ENCODE results near the gene PC.

Gene PC

DNA sequence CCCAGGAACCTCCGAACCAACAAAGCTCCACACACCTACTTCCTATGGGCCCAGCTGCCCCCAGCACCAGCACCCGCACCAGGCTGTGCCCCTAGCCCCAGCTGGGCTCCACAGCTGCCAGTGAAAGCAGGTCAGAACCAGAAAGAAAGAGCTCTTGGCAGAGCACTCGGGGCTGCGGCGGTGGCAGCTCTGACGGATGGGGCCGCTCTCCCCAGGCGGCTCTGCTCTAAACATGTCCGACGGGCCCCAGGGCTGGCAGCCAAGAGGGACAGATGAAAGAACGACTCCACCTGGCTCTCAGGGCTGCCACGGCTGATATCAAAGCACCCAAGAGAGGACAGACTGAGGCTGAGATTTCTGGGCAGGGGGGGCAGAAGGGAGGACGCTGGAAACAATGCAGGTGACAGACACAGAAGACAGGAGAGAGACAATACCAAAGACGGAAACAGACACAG is 75.6 kb downstream of the PC start:
- no peak for DNase-seq

DNA sequence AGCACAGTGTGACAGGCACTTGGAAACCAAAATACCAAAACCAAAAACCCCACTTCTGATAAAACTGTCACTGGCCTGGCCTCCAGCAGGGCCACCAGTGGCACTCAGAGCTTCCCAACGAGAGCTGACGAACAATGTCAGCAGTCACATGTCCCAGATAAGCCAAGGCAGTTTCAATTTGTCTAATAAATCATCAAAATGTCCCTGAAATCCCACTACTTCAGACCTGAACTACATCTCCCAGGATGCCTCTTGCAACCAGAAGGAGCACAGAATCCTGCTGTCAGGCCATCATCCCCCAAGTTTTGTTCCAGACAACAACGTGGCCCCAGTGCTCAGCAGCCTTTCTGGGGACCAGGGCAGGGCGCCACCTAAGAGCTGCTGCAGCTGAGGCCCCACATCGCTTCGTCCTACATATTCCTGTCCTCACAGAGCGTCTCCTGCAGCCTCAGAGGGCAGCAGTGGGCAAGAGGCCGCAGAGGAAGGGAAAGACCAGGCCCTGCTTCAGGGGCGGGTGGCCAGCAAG is 76.2 kb downstream of the PC start:
- DNase-seq: no peak

DNA sequence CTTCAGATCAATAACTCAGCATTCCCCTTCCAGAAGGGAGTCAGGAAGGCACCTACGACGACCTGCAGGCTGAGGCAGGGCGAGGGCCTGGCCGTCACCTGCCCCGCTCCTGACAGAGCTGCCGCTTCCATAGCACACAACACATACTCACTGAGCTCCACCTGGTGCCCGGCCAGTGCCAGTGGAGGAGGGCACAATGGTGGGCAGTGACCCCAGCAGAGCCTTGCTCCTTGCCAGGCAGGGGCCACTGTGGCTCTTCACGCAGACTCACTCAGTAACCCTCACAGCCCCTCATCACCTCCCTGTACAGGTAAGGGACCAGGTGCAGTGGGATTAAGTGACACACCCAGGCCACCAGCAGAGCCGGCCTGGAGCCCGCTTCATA is 76.7 kb downstream of the PC start:
- no peak for DNase-seq

DNA sequence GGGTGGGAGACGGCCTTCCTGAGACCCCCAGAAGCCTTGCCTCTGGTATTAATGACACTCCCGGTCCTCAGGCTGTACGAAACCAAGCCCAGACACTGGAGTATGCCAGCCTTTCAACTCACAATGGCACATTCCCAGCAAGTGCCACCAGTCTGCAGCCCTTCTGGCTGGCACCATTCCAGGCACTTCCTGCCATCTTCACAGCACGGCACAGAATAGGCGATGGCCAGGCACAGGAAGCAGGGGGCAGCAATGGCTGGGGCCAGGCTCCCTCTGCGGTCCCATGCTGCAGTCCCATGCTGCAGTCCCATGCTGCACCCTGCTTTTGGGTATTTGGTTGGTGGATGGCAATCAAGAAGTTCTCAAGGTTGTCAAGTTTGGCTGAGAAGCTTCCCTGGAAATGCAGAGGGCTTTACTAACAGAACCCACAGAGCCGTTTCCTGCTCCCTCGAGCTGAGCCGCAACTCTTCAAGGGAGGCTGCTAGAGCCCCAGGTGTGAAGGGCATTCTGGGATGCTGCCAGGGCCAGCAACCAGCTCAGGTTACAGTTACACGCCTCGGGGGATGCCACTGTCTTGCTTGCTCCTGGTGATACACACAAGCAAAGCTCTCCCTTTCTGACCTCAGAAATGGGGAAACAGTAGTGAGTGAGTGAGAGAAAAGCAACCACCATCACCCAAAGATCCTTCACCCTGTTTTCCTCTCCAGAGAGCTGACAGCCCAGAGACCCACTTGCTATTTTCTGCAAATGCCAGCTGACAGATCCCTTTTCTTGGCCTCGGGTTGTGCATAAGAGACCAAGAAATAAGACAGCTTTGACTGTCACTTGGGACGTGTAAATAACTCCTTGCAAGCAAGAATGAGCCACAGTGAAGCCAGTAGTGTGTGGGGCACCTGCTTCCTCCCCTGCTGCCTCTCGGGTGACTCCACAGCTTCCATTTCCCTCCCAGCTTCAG is 77.4 kb downstream of the PC start:
- peak; percentile 45 to 57 for DNase-seq

DNA sequence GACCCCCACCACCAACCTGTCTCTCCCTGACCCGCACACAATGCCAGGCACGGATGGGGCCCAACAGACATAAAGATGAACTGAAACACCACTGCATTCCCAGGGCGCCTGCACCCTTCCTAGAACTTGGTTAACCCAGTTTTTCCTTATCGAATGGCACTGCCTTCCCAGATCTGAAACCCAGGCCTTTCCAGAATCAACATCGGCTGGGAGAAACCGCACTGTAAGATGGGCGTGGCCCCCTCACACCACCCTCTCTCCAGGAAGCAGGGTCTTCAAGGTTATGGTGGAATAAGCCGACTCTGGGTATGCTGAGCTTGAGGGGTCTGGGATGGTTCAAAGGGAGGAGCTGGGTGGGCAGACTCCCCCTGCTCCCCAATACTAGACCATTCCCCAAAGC is 78.2 kb downstream of the PC start:
- DNase-seq: no peak

DNA sequence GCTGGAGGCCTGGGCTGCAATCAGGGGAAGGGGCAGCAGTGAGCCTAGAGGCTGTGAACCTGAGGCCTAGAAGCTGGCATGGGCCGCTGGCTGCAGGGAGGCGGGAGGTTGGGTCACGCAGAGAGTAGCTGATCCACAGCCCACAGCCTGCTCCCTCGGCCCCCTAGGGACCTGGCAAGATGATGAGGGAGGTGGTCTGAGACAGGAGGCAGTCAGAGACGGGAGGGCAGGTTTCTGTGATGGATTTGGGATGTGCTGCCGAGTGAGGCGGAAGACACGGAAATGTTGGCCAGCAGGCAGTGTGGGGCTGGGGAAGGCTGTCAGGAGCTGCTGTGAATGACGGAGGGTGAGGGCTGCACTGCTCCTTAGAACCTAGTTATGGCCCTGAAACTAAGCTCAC is 78.6 kb downstream of the PC start:
- no peak for DNase-seq

DNA sequence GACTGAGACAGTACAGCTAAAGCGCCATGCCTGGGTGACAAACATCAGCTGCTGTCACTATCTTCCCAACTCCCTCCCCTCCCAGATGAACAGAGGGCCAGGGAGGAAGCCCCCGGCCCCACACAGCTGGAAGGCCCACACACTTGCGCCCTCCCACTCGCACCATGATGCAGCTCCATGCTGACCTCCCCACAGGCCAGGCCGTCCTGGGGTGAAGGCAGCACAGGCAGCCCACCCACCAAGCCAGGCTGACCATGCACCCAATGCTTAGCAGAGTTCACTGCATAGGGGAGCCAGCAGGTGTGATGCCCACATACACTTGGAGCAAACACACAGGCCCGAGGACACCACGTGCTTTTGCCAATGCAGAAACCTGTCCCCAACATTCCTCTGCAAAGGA is 79.2 kb downstream of the PC start:
- DNase-seq: no peak

DNA sequence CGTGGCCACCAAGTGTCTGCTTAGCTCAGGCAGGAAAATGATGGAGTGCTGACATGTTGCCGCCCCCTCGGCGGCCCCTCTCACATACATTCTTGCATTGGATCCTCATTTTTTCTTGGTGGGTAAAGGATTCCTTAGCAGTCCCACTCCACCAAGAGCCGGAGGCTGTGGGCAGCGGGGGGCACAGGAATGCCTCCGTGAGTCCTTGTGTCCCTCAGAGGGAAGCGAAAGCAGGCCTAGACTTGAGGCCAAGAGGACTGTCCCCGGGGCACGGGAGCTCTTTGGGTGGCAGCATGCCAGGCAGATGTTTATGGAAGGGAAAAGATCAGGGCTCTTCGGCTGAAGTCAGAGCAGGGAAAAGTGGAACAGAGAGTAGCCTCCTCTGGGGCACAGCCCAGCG is 79.7 kb downstream of the PC start:
- no peak for DNase-seq

DNA sequence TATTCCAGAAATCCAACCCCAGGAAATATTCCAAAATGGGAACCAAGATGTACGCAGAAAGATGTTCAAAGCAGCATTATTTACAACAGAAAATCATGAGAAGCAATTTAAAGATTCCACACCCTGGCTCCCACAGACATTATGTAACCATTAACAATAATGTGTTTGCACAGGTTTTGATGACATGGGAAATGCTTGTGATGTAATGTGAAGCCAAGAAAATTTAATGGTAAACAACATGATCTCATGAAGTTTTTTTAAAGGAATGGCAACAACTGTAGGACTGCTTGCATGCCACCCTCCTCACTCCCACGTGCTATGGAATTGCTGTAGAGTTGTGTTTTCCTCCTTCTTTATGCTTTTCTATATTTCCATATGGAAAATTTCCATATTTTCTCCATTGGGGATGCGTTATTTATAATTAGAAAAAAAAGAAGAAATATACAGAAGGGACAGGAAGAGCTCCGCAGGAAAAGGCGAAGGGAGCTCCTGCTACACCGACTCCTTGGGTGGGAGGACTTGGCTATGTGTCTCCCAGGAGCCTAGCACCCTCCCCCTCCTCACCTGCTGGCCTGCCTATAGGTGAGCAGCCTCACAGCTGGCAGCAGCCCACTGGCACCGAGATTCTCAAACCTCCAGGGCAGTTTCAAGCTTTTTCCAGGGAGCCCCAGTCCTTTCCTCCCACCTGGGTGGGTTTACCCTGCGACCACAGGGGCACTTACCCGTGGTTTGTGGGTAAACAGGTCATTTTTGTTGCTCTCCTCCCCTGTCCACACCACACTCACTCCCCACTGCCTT is 80.4 kb downstream of the PC start:
- DNase-seq: no peak

DNA sequence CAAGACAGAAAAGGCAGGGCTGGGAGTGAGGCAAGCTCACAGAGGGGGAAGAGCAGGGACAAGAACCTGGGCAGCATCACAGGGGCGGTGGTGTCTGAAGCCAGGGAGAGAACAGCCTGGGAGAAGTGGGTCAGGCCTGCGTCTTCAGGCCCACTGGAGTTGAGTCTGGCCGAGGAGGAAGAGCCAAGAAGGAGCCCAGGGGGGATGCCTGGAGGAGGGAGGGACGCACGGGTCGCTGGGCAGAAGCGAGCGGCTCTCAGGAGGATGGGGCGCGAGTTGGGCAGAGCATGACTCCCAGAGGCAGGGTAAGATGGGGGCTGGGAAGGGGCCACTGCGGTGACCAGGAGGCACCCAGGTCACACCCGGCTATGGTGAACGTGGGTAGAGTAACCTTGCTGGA is 82.8 kb downstream of the PC start:
- no peak for DNase-seq

DNA sequence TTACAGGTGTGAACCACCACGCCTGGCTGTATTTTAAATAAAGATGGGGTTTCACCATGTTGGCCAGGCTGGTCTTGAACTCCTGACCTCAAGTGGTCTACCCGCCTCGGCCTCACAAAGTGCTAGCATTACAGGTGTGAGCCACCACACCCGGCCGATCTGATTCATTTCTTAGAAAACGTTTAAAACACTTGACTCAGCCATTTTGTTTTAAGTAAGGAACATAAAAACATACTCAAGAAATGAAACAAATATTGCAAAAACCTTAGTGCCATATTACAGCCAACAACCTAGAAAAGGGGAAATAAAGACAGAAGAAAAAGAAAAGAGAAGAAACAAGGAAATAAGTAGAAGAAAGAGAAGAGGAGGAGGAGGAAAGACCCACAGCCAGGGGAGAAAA is 84.0 kb downstream of the PC start:
- DNase-seq: no peak

DNA sequence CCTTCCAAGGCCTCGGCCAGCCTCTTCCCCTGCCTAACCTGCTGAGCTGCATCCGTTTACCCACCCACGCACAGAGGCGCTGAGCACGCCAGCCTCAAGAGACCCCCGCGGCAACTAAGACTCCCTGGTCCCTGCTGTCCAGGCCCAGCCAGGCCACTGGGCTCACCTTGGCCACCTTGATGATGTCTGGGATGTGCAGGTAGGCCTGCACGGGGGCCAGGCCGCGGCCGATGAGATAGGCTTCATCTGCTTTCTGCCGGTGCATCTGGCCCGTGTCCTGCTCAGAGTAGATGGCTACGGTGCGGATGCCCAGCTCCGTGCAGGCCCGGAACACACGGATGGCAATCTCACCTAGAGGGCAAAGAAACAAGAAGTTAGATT is 86.7 kb downstream of the PC start:
- no peak for DNase-seq

DNA sequence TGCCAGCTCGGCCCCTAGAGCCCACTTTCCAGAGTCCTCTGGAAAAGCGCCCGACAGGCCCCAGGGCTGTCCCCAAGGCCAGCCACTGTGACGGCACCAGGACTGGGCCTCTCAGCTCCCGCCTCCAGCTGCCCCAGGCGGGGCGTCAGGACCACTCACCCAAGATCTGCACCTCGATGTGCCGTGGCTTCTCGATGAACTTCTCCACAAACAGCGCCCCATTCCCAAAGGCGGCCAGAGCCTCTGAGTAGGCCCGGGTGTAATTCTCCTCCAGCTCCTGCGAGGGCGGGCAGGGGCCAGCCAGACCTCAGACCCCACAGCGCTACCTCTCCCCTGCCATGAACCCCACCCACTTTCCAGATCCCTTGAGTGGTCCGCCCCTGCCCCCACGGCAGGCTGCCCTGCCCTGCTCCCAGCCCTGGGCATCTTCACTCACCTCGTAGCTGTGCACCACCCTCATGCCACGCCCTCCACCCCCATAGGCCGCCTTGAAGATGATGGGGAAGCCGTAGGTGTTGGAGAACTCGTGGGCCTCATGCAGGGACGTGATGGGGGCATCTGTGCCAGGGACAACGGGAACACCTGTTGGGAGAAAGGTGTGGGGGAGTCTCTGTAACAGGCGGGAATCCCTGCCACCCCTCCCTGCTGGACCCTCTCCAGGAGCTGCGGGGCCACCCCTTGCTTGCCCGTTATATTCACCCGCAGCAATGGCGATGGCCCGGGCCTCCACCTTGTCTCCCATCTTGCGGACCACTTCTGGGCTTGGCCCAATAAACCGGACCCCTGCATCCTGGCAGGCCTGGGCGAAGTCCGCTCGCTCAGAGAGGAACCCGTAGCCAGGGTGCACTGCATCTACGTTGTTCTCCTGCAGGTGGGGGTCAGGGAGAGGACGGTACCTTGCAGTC is 87.3 kb downstream of the PC start:
- DNase-seq: no peak

DNA sequence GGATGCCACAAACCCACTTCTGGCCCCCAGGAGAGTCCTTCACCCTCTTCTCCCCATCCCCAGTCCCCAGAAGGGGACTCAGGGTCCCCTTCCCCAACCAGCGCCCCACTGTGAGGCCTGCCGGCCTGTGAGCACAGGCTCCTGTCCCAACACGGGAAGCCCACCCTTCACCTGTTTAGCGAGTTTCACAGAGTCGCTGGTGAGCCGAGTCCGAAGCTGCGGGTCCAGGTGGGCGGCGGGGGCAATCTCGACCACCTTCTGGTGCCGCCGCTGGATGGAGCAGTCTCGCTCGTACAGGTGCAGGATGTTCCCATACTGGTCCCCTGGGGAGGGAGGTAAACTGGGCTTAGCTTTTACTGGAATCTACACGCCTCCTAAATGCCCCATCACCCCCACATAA is 88.1 kb downstream of the PC start:
- DNase-seq: no peak

DNA sequence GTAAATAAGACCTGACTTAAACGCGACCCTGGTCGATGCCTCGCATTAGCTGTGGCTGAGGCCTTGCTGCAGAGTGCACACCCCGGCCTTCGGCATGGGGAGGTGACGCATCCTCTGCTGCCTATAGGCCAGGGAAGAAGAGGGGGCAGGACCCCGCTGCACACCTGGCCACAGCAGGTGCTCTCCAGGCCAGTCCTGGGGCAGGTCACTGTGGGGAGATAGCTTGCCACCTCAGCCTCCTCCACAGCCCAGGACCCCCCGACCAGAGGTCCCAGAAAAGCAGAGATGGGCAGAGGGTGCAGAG is 88.7 kb downstream of the PC start:
- DNase-seq: no peak

DNA sequence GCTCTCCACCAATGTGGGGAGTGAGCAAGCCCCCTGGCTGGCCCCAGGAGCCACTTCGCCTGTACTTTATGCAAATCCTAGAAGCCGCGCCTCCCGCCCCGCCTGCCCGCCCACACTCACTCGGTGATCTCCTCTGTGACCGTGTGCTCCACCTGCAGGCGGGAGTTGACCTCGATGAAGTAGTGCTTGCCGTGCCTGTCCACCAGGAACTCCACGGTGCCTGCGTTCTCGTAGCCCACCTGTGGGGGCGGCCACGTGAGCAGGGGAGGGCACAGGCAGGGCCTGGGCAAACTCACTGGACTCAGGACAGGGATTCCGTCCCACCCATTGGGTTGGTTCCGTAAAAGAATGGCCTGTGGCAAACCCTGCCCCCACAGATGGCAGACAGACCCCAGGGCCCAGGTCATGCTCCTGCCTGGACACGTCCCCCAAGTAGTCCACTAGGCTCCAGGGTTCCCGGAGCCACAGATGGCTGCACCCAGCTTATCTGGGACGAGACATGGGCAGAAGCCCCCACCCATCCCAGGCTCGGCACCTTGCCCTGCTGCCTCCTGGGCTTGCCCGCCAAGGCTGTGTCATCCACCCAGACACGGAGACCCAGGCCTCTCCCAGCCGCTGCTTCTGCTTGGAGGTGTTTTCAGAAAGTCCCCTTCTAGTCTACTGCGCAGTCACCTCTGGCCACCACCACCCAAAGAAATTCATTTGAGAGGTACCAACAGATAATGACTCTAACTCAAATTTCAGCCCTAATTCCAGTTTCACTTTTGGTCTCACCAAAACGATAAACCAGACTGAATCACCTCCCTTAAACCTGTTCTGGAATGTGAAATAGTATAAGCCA is 89.2 kb downstream of the PC start:
- peak in 1 of 2 experiments; percentile 14 for DNase-seq

DNA sequence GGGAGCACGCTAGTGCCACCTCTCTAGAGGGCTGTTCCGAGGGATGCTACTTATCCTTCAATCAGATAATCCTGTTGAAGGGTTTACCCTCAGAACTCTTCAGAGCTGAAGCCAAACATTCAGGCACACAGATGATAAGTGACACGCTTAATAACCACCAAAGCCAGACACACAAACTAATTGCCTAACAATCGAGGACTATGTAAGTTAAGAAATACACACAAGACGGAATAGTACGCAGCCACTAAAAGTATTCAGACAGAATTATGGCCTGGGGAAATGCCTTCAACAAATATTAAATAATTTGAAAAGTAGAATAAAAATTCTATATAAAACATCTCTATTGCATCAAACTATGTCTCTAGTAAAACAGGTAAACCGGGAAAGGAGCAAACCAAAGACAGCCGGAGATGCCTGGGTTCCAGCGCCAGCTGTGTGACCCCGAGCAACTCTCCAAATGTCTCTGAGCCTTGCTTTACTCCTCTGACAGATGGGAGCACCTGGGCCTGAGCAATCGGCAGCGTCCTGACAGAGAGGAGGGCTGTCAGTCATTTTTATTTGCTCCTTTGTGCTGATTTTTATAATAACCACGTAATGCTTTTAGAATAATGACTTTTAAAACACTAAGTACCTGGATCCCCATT is 90.0 kb downstream of the PC start:
- DNase-seq: no peak

DNA sequence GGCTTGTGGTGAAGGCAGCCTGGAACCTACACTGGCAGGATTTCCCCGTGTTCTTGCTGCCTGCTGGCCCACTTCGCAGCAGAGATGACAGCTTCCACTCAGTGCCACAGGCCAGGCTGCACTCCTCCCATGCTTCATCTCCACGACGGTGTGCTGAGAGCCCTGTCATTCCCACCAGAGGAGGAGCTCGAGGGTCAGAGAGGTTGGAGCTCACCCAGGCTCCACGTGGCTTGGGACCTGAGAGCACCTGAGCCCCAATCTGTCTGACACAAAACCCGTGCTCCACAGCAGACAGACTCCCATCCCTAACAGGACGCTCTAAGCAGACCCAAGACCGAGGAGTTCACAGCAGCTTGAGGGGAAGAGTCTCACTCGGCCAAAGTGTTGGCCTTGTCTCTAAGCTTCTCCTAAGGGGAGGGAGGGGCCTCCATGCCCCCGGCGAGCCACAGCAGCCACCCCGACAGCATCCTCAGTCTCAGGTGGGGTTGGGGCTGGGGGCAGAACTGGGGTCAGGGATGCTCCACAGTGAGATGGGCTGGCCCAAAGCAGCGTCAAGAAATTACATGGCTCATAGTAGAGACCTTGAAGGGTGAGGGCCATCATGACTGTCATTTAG is 90.7 kb downstream of the PC start:
- DNase-seq: no peak

DNA sequence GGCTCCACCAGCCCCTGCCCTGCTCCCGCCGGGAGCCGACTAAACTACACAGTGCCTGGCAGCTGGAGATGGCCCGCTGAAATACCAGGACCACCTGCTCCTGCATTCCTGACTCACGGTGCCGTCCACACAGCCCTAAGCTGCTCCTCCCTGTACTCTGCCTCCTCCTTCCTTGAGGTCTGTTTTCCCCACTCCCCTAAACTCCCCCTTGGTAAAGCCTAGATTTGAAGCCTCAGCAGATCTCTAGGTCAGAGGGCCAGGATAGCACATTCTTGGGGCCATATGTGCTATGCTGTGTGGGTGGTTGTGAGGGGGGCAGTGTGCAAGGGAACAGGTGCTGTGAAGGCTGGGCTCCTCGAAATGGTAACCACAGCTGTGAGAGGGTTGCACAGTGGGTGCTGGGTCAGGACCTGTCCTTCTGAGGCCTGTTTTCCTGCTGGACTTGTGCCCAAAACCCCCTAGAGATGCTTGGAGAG is 91.6 kb downstream of the PC start:
- DNase-seq: no peak

DNA sequence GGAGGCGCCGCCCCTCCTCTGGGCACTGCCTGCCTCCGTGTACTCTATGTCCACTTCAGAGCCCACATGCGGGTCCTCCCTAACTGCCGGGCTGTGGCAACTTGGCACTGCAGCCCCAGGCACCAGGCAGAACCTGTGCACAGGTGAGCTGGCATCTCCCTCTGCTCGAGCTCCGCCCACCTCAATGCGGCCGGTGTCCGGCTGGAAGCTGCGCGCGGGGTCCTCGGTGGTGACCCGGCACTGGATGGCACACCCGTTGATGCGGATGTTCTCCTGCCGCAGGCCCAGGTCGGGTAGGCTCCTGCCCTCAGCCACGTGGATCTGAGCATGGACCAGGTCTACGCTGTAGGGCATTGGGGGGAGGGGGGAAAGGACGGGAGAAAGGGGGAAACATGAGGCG is 92.2 kb downstream of the PC start:
- DNase-seq: no peak
